GM19025 (cell line): ENCODE results near the gene UBALD1.

Experiments used
- ATAC-seq: cut with Tn5 transposase; IDR thresholded peaks from one replicate; pipeline ENCODE4 v1.9.1; 2021; ENCODE audit warnings: mild to moderate bottlenecking, low read depth, moderate library complexity; ENCODE audit not compliant: unreplicated experiment

Gene UBALD1

DNA sequence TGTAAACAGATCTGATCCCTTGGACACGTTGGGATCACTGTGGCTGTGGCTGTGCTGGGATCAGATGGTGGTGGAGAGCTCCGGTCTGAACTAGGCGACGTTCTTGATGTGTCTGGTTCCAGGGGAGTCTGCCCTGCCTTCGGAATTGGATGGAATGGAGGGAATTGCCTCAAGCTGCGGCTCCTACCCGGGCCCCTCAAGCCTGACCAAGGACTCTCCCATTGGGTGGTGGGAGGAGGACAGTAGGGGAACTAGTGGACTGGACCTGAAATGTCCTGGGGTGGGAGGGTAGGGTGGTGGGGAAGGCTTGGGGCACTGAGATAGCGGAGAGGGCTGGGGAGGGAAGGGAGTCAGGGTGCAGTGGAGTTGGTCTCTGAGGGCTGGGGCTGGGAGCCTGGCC, 3.2 kb upstream of the UBALD1 start:
- no peak for ATAC-seq

DNA sequence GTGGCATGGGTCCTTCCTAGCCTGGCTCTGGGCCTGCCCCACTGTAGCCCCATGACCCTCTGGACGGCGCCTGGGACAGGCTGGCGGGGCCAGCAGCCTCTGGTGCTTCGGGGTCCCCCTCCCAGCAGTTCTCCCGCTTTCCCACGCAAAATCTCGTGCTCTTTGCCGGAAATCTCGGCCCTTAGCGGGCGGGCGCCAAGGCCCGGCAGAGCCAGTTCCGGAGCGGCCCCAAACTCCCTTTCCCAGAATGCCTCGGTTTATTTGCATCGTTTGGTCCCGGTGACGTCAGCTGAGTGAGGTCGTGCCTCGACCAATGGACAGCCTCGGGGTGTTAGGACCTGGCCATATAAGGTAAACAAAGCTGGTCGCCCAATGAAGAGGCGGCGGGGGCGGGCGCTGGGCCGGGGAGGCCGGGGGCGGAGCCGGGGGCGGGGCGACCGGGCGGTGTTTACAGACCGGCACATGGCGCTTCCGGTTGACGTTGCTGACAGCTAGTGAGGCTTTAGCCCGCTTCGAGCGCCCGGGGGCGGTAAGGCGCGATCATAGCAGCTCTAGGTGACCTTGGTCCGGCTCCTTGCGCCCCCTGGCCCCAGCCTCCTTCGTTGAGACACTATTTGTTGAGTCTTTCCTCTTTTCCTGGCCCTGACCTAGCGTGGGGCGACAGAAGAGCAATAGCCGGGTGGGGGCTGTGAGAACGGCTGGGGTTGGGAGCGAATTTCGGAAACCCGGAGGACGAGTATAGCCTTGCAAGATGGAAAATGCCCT, 1.5 kb upstream of the UBALD1 start:
- peak; percentile 70 for ATAC-seq

- ATAC-seq: no peak
Observed at GRCh38 chr16:4615384-4616046, 827 bp upstream of the UBALD1 start.

DNA sequence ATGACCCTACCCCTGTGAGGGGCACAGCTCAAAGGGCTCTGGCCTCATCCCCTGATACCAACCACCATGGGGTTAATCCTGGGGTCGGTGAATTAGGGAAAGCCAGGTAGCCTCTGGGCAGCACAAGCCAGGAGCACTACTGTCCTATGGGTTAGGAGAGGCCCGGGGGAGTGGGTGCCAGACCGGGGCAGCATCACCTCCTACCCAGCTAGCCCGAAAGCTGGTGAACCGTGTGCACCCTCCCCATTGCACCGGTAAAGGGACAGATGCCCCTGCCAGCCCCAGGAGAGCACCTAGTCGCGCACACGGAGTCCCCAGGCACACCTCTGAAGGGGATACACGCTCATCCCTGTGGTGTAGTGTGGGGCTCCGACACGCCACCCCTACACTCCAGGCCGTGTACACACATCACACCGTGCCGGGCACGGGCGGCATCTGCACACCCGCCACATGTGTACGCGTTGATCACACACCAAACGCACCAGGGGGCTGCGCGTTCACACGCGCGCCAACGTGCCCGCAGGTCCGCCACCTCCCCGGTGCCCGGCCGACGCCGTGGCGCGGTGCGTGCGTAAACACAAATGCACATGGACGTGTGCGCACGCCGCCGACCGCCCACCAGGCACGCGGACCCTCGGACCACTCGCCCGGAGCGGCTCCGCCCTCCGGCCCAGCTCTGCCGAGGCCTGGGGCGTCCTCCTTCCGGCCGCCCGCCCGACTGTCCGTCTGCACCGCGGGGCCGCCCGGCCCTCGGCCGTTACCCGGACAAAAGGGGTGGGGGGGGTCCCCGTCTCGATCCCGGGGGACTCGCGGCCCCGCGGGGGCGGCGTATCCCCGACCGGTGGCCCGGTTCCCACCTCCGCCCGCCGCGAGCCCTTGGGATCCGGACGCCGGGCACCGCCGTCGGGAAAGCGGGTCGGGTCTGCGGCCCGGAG, 785 bp downstream of the UBALD1 start:
- no peak for ATAC-seq

- ATAC-seq: no peak
Observed at GRCh38 chr16:4612977-4613635, 1.6 kb downstream of the UBALD1 start.

DNA sequence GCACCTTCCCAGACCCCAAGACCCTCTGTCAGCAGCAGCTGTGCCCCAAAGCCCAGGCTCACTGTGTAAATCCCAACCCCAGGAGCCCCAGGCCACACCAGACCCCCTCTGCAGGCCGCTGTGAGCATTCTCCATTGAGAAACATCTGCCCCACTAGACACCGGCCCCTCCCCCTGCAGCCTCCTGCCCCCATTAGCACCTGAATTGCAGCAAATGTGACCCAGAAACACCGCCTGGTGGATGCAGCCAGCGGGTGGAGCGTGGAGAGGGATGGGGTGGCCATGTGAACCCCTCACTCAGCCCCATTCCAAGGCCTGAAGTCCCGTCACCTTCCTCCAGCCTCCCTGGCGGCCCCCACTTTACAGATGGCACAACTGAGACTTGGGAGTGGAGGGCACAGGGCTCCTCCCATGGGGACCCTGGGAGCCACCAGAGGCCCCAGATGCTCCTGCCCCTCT, 2.2 kb downstream of the UBALD1 start:
- no peak for ATAC-seq

GRCh38 chr16:4611337-4612021, 3.2 kb downstream of the UBALD1 start:
- ATAC-seq: no peak

- no peak for ATAC-seq
Observed at GRCh38 chr16:4610011-4611005, 4.4 kb downstream of the UBALD1 start.

GRCh38 chr16:4609200-4610010, 5.3 kb downstream of the UBALD1 start:
- no peak for ATAC-seq

DNA sequence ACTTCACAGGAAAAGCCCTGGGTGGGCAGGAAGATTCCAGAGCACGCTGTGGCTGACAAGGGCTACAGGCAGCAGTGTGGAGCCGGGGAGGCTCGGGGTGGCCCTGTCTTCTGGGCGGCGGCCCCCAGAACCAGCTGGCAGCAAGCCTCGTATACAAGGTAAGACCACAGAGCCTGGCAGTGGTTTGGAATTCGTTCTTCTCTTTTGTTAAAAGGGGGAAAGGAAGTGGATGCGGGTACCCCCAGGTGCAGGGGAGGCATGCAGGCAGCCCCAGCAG, 6.0 kb downstream of the UBALD1 start:
- ATAC-seq: no peak

- no peak for ATAC-seq
Observed at GRCh38 chr16:4607841-4608703, 6.6 kb downstream of the UBALD1 start.

- ATAC-seq: no peak
Observed at GRCh38 chr16:4606354-4606753, 8.3 kb downstream of the UBALD1 start.

DNA sequence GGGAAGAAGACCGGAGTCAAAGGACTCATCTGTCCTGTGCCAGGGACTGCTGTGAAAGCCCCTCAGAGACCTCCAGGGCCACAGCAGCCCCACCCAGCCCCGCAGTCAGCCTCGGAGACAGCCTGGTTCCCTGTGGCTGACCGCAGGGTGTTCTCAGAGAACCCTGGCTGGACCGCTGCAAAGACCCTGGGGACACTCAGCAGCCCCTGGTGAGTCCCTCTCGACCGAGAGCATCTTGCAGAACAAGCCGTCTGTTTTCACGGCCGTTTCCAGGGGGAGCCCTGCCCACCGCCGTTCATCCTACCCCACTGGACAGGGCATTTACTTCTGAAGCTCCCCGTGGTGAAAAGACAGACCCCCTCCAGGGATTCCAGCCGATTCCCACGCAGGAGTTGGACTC, 10.3 kb downstream of the UBALD1 start:
- ATAC-seq: no peak

DNA sequence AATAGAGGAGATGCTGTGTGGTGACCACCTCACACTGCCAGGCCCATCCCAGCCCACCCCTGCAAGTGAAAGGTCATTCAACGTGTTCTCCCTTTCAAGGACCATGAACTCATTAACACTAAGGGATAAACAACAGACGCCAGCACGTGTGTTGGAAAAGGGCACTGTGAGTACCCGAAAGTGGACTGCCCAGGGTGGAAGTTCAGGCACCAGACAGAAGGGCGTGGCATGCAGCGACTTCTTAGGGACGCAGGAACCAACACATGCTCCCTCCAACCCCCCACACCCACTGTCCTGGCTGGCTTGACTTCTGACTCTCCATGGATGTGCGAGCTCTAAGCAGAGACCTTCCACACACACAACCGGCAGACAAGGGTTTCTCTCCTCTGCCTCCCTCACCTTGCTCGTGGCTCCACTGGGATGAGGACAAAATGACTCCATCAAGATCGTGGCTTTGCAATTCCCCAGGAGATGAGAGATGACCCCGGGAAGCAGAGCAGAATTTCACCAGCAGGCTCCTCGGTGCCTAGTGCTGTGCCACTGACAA, 11.0 kb downstream of the UBALD1 start:
- no peak for ATAC-seq

GRCh38 chr16:4602331-4602730, 12.4 kb downstream of the UBALD1 start:
- no peak for ATAC-seq

DNA sequence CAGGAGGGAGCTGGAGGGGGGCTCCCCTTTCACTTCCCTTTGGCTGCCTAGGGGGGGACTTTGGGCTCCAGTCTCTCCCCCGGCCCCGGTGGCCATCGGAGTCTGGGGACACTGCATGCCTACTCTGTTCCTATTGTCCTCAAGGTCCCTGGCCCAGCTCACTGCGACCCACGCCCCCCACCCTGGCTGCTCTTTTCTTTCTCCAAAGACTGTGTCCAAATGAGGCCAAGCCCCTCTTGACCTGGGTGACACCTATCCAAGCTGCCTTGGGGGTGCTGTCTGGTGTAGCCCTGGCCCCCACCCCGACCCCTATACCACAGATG, 12.9 kb downstream of the UBALD1 start:
- ATAC-seq: no peak
